Adrenal gland (tissue), 12 donors: ENCODE results near the gene VWA8. TPM values are rescaled to one million over a fixed set of nuclear protein-coding genes. Genes with fewer than 3 reads are reported as not detected.
"Not testable (repeated sequence)": the region's sequence is repeated elsewhere in the genome, so short reads cannot be mapped to it uniquely, and the experiment has no call there.

ENCODE experiments used
- DNase-seq, 7 donors: peaks; one replicate each; pipeline ENCODE4 v3.0.0-alpha.2; 2019 to 2020
- H3K27ac ChIP-seq, 5 donors: fragments of 200-600 bp; sonication (generic) in 4 of 5; 1 replicate in 3 of 5; 2 replicates in 2 of 5; pipeline versions ENCODE4 v1.5.1 to v1.8.0; 2016 to 2020; ENCODE audit warnings: mild to moderate bottlenecking in 1 of 5
- H3K27me3 ChIP-seq: fragments of 200-600 bp; 2 replicates; pipeline ENCODE4 v1.8.0; 2021
- H3K36me3 ChIP-seq, 2 donors: fragments of 200-600 bp; replicated peaks in 1 of 2; 1 replicate in 1 of 2; 2 replicates in 1 of 2; pipeline versions ENCODE4 v1.5.1 to v1.8.0; 2018 to 2022
- H3K4me1 ChIP-seq, 2 donors: fragments of 200-600 bp; replicated peaks in 1 of 2; 1 replicate in 1 of 2; 2 replicates in 1 of 2; pipeline versions ENCODE4 v1.5.1 to v1.8.0; 2018 to 2021
- H3K4me3 ChIP-seq, 4 donors: fragments of 200-600 bp; sonication (generic) in 3 of 4; one replicate each; pipeline ENCODE4 v1.5.1; 2016 to 2018
- H3K9me3 ChIP-seq, 3 donors: fragments of 200-600 bp; sonication (generic) in 1 of 3; replicated peaks in 1 of 3; 1 replicate in 2 of 3; 2 replicates in 1 of 3; pipeline versions ENCODE4 v1.5.1 to v1.8.0; 2016 to 2021
- CTCF ChIP-seq, 6 experiments: fragments of 450-650 bp in 4 of 6; fragments of 200-600 bp in 2 of 6; sonication (generic) in 1 of 6; IDR thresholded peaks; 1 replicate in 5 of 6; 2 replicates in 1 of 6; pipeline versions ENCODE4 v1.5.1 to v1.8.0; 2016 to 2021; ENCODE audit warnings: antibody characterized with exemption in 6 of 6, mild to moderate bottlenecking in 2 of 6, moderate library complexity in 1 of 6
- POLR2A ChIP-seq, 2 donors: fragments of 450-650 bp; IDR thresholded peaks; one replicate each; pipeline ENCODE4 v1.6.1; 2017; ENCODE audit warnings: antibody characterized with exemption in 2 of 2, mild to moderate bottlenecking in 2 of 2, moderate library complexity in 1 of 2
- WGBS, 4 donors: extraction: QIAGEN DNeasy Blood & Tissue Kit in 2 of 4; methylation state at CpG; one replicate each; pipeline versions ENCODE4 v1.1.5 to v1.1.7; 2013 to 2017; 5-methylcytosine and 5-hydroxymethylcytosine counted together
- intact Hi-C, 2 donors: fragments of 100-400 bp; cut with DNase I; formaldehyde crosslinking; loops; one replicate each; pipeline versions ENCODE4 v1.14.1 to v1.15.0; 2022 to 2023
- polyA plus RNA-seq, 3 donors: library from polyadenylated mRNA; stranded (reverse); fragments of 200-250 nt in 2 of 3; fragments of 350-450 nt in 1 of 3; fragmentation: Illumina TruSeq in 1 of 3; extraction: RNeasy Lipid Tissue Mini Kit (QIAGEN cat#74804) in 1 of 3; gene quantifications; one replicate each; pipeline ENCODE4 v1.2.3, GENCODE V29; 2013 to 2014
- total RNA-seq, 9 donors: library from RNA; depleted of rRNA in 4 of 9; stranded (reverse); fragments of >200 nt in 4 of 9; fragments of 120-200 nt in 1 of 9; fragmentation: NEBNext Ultra II Directional in 1 of 9; extraction: Animal tissue kit (Norgen Biotek cat#: 25700) in 1 of 9; gene quantifications; one replicate each; pipeline versions ENCODE4 v1.1.0 to v1.2.4, GENCODE V29; 2013 to 2023
- donor health status: healthy with polysubstance abuse.
- donor health status: Bipolar disorder and iron deficiency.
- donor health status: DM: yes; HTN: yes; CAD: no.
- donor health status: DM: no; HTN: no; CAD: no.
- donor health status: DM: no; HTN: no; CAD: no.
- donor health status: DM: yes; HTN: yes; CAD: no.

Gene VWA8
- total and polyA plus RNA-seq, 12 donors: 8.1 to 45.4 (median 31.4) TPM

GRCh38 chr13:41751734-41752445 lies 209.0 kb downstream of the VWA8 start:
- WGBS, 4 donors: 66 to 91% (median 88%) methylated on average over 3 of the region's 3 CpGs
- peaks cover 0 to 16% of the 10 kb centered on the region in 2 donors for H3K4me1 ChIP-seq
- TF ChIP-seq POLR2A (IDR thresholded peaks at IDR 0.05) (no peak), CTCF (IDR thresholded peaks at IDR 0.05) (no peak)
- H3K4me3 ChIP-seq: no peak overlapping the region
- DNase-seq: no peak
- no peaks in the 10 kb centered on the region for H3K9me3 ChIP-seq
- H3K36me3 ChIP-seq: no peaks in the 10 kb centered on the region
- H3K27me3 ChIP-seq: no peaks in the 10 kb centered on the region
- H3K27ac ChIP-seq: peak overlapping the region; percentile 1 to 66 (median 14)
- intact Hi-C loops: no loop called here

GRCh38 chr13:41751277-41751676 lies 209.6 kb downstream of the VWA8 start:
- H3K36me3 ChIP-seq: no peaks in the 10 kb centered on the region
- no peak for TF ChIP-seq CTCF (IDR thresholded peaks at IDR 0.05)
- TF ChIP-seq POLR2A (IDR thresholded peaks at IDR 0.05): peak in 1 of 2 donors; percentile 16
- no peaks in the 10 kb centered on the region for H3K27me3 ChIP-seq
- intact Hi-C loops: no loop called here
- H3K9me3 ChIP-seq: no peaks in the 10 kb centered on the region
- peak; percentile 37 to 80 (median 73) for DNase-seq
- H3K4me1 ChIP-seq: peaks cover 0 to 16% of the 10 kb centered on the region in 2 donors
- H3K27ac ChIP-seq: peak overlapping the region in 4 of 5 donors; percentile 7 to 66 (median 32)
- 18 to 31% (median 24%) methylated on average over 2 of the region's 2 CpGs for WGBS, 4 donors
- no peak overlapping the region for H3K4me3 ChIP-seq

- WGBS, 4 donors: 83 to 94% (median 86%) methylated on average over 2 of the region's 2 CpGs
- Histone ChIP-seq H3K4me1 (peaks cover 0 to 5% of the 10 kb centered on the region in 2 donors), H3K27me3 (no peaks in the 10 kb centered on the region), H3K27ac (no peak overlapping the region), H3K36me3 (no peaks in the 10 kb centered on the region), H3K9me3 (no peaks in the 10 kb centered on the region), H3K4me3 (no peak overlapping the region)
- intact Hi-C loops: no loop called here
- DNase-seq: no peak
- TF ChIP-seq POLR2A (IDR thresholded peaks at IDR 0.05) (no peak), CTCF (IDR thresholded peaks at IDR 0.05) (no peak)
These were observed 214.7 kb downstream of the VWA8 start for GRCh38 chr13:41746259-41746658.

GRCh38 chr13:41745496-41745895 lies 215.4 kb downstream of the VWA8 start:
- DNase-seq, H3K36me3 ChIP-seq, H3K27ac ChIP-seq, H3K27me3 ChIP-seq, H3K4me3 ChIP-seq, H3K9me3 ChIP-seq, intact Hi-C loops, H3K4me1 ChIP-seq: not testable (repeated sequence)
- WGBS, 4 donors: 75 to 99% (median 95%) methylated on average over 3 of the region's 3 CpGs
